GM12878 (cell line): ENCODE measurements around the gene NOTCH1. TPM values are rescaled to one million over a fixed set of nuclear protein-coding genes. Genes with fewer than 3 reads are reported as not detected.

Experiments
- ATAC-seq: fragments of 200-7000 bp; cut with Tn5 transposase; 3 replicates; pipeline ENCODE4 v1.9.1; 2020; ENCODE audit warnings: mild to moderate bottlenecking, moderate library complexity
- BruUV-seq: library from RNA; stranded (reverse); fragments of 400-500 nt; replicated peaks from 2 replicates; lab custom pipeline; 2021; lab: Mats Ljungman, UMichigan
- CTCF ChIA-PET: fragments of 300-600 bp; sonication (Branson Sonifier 250); formaldehyde crosslinking; extraction: SDS; loops from one replicate; lab custom pipeline; 2021; ENCODE audit warnings: inconsistent platforms; lab: Yijun Ruan, JAX
- POLR2A ChIA-PET: fragments of 350-600 bp; formaldehyde crosslinking; extraction: SDS; loops from one replicate; lab custom pipeline; 2021; ENCODE audit warnings: inconsistent platforms; lab: Charles Lee
- RAD21 ChIA-PET: fragments of 300-600 bp; sonication (Branson Sonifier 250); formaldehyde crosslinking; loops from one replicate; lab custom pipeline; 2023; ENCODE audit warnings: antibody characterized with exemption; ENCODE audit not compliant: unreplicated experiment; lab: Charles Lee
- SMC1A ChIA-PET: fragments of 300-600 bp; sonication (Branson Sonifier 250); formaldehyde crosslinking; loops from one replicate; lab custom pipeline; 2023; ENCODE audit not compliant: unreplicated experiment, uncharacterized antibody; lab: Charles Lee
- DNase-seq: peaks from one replicate; pipeline ENCODE4 v3.0.0-alpha.2; 2011; ENCODE audit warnings: low read depth, low spot score
- FAIRE-seq: peaks from 3 replicates; lab custom pipeline; 2011; peaks lifted over from hg19 to GRCh38; lab: Jason Lieb, UNC
- H2AFZ ChIP-seq: 2 replicates; pipeline ENCODE4 v1.6.0; 2011; ENCODE audit warnings: low read depth, low read length, control low read depth; ENCODE audit not compliant: control insufficient read depth
- H3K27ac ChIP-seq: 2 replicates; pipeline ENCODE4 v1.5.1; 2011; ENCODE audit warnings: control low read depth; ENCODE audit not compliant: control insufficient read depth, insufficient read depth
- H3K27me3 ChIP-seq, 2 experiments: replicated peaks in 1 of 2; 2 replicates each; pipeline versions ENCODE4 v1.6.0 to v1.6.1; 2011; ENCODE audit warnings: low read length in 1 of 2; ENCODE audit not compliant: control insufficient read depth in 2 of 2, insufficient read depth in 2 of 2
- H3K36me3 ChIP-seq, 2 experiments: 2 replicates each; pipeline ENCODE4 v1.5.1; 2011; ENCODE audit warnings: low read length in 1 of 2; ENCODE audit not compliant: control insufficient read depth in 2 of 2, insufficient read depth in 2 of 2
- H3K4me1 ChIP-seq: 2 replicates; pipeline ENCODE4 v1.6.1; 2011; ENCODE audit warnings: mild to moderate bottlenecking, low read length, moderate library complexity, mixed read lengths; ENCODE audit not compliant: control insufficient read depth, insufficient read depth
- H3K4me2 ChIP-seq: 2 replicates; pipeline ENCODE4 v1.6.0; 2011; ENCODE audit warnings: control low read depth; ENCODE audit not compliant: control insufficient read depth, insufficient read depth
- H3K4me3 ChIP-seq: fragments of 200-600 bp; sonication (generic); 2 replicates; pipeline ENCODE4 v1.5.1; 2016
- H3K79me2 ChIP-seq: 2 replicates; pipeline ENCODE4 v1.6.0; 2011; ENCODE audit warnings: low read length; ENCODE audit not compliant: control insufficient read depth, insufficient read depth
- H3K9ac ChIP-seq: 2 replicates; pipeline ENCODE4 v1.8.0; 2011; ENCODE audit warnings: low read length, control low read depth, mixed read lengths; ENCODE audit not compliant: control insufficient read depth, insufficient read depth
- H3K9me3 ChIP-seq: replicated peaks from 3 replicates; pipeline ENCODE4 v1.5.1; 2011; ENCODE audit warnings: mild to moderate bottlenecking, low read length; ENCODE audit not compliant: control insufficient read depth, insufficient read depth
- H4K20me1 ChIP-seq: 2 replicates; pipeline ENCODE4 v1.6.0; 2011; ENCODE audit not compliant: control insufficient read depth, insufficient read depth
- BRCA1 ChIP-seq: IDR thresholded peaks from 2 replicates; pipeline ENCODE4 v1.6.1; 2011; ENCODE audit warnings: low read depth, low read length, improper control_type of control experiment
- CBFB ChIP-seq: IDR thresholded peaks from 2 replicates; pipeline ENCODE4 v1.6.1; 2016; ENCODE audit warnings: antibody characterized with exemption, low read depth
- HCFC1 ChIP-seq: fragments of 150-350 bp; IDR thresholded peaks from 2 replicates; pipeline ENCODE4 v1.6.1; 2014; ENCODE audit warnings: low read length
- IRF4 ChIP-seq: IDR thresholded peaks from 2 replicates; pipeline ENCODE4 v1.6.1; 2011; ENCODE audit warnings: low read depth, low read length
- NR2C1 ChIP-seq: fragments of 450-650 bp; IDR thresholded peaks from 2 replicates; pipeline ENCODE4 v1.6.1; 2017; ENCODE audit warnings: antibody characterized with exemption, mild to moderate bottlenecking, moderate library complexity
- RB1 ChIP-seq: fragments of 450-650 bp; formaldehyde crosslinking; IDR thresholded peaks from 2 replicates; pipeline ENCODE4 v1.6.1; 2017; ENCODE audit warnings: mild to moderate bottlenecking, borderline replicate concordance
- RELA ChIP-seq: fragments of 450-650 bp; IDR thresholded peaks from 2 replicates; pipeline ENCODE4 v1.8.0; 2014; ENCODE audit warnings: borderline replicate concordance; ENCODE audit not compliant: partially characterized antibody
- TCF3 ChIP-seq: IDR thresholded peaks from 2 replicates; pipeline ENCODE4 v1.6.1; 2012; ENCODE audit warnings: low read depth, mild to moderate bottlenecking, low read length, borderline replicate concordance; ENCODE audit not compliant: insufficient read depth
- YY1 ChIP-seq: IDR thresholded peaks from 2 replicates; pipeline ENCODE4 v1.6.1; 2011; ENCODE audit warnings: low read depth, mild to moderate bottlenecking, low read length
- ZZZ3 ChIP-seq: IDR thresholded peaks from 2 replicates; pipeline ENCODE4 v1.6.1; 2011; ENCODE audit warnings: low read depth; ENCODE audit not compliant: control insufficient read depth, insufficient read length
- WGBS: methylation state at CpG from one replicate; pipeline ENCODE4 v1.1.6; 2016; ENCODE audit warnings: low lambda C conversion rate; ENCODE audit not compliant: insufficient replicate concordance, insufficient coverage; ENCODE audit errors: missing lambda C conversion rate; 5-methylcytosine and 5-hydroxymethylcytosine counted together
- in situ Hi-C: fragments of 300-500 bp; cut with MboI; formaldehyde crosslinking; loops from 9 replicates; pipeline ENCODE4 v1.14.3; 2018; ENCODE audit warnings: mixed read lengths
- intact Hi-C: fragments of 100-400 bp; cut with micrococcal nuclease; formaldehyde crosslinking; loops from one replicate; pipeline ENCODE4 v1.14.2; 2022; ENCODE audit not compliant: unreplicated experiment
- polyA plus RNA-seq, 11 experiments: library from polyadenylated mRNA; depleted of rRNA in 4 of 11; unstranded in 6 of 11; stranded (reverse) in 5 of 11; fragments of >200 nt; fragmentation: Nextera tagmentation in 4 of 11; fragmentation: Illumina TruSeq in 1 of 11; extraction: Ambion mirVana in 4 of 11; extraction: Trizol in 1 of 11; gene quantifications; 1 replicate in 1 of 11; 2 replicates in 10 of 11; pipeline versions ENCODE4 v1.2.1 to v1.2.3, GENCODE V29; 2011 to 2016; ENCODE audit warnings: inconsistent platforms in 2 of 11, missing spikeins in 2 of 11, low read depth in 1 of 11
- total RNA-seq, 4 experiments: library from RNA; depleted of rRNA in 3 of 4; stranded (reverse); fragments of >200 nt in 3 of 4; fragmentation: Illumina TruSeq in 1 of 4; extraction: Trizol in 1 of 4; gene quantifications; 2 replicates each; pipeline versions ENCODE4 v1.2.1 to v1.2.3, GENCODE V29; 2013 to 2021
- TF ChIP-seq, protein P1 (sequence below): IDR thresholded peaks from 2 replicates; pipeline ENCODE4 v1.6.1; 2012; ENCODE audit warnings: low read depth, low read length, improper control_type of control experiment

Gene NOTCH1
- total and polyA plus RNA-seq, 10 of the 15 experiments (the other 5 are each of a cell fraction or from before 2014, with no cell fraction given), result 0.02 to 40.0 (median 3.7) TPM

DNA sequence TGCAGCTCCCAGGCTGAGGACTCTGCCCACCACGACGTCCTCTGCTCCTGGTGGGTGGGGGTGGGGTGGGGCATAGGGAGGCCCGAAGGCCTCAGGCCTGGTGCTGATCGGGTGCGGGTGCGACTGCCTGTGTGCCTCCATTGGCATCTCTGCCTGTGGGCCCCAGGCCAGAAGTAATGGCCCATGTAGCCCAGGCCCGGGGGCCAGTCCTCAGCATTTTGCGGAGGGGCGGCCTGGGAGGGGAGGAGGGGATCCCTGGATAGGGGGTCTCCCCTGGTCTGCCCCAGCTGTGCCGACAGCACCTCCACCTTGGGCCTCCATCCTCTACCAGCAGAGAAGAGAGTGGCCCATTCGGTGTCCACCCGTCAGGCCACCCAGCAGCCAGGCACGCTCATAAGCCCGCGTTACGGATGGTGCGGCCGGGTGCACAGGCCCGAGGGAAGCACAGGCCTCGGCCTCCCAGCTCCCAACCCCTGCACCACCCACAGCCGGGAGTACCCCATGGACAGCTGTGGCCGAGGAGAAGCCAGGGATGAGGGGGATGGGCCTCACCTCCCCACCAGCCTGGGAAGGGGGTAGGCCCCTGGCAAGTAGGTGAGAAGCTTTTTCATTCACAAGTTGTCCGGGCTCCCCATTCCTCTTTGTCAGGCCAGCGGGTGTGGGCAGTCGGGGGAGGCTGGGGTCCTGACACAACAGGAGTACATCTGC is 1.8 kb upstream of the NOTCH1 start:
- in situ Hi-C loops (no loop called here), intact Hi-C loops (loop anchor here (5.0 kb wide), 1 partner anchor 60 kb away; no protein-coding TSS in a partner anchor)
- 90% methylated on average over 24 of the region's 25 CpGs for WGBS
- ChIA-PET RAD21 (interaction anchor here (1.6 kb wide), 1 partner anchor 17 kb away, joined by 4 read pairs; no protein-coding TSS in a partner anchor), POLR2A (interaction anchor here (1.6 to 2.4 kb wide), 2 partner anchors 9 to 16 kb away, joined by 5 to 8 read pairs; no protein-coding TSS in a partner anchor), CTCF (interaction anchor here (1.4 to 2.4 kb wide), 2 partner anchors 8 to 82 kb away, joined by 7 to 15 read pairs; no protein-coding TSS in a partner anchor), SMC1A (interaction anchor here (2.8 kb wide), 1 partner anchor 15 kb away, joined by 11 read pairs; no protein-coding TSS in a partner anchor)
- DNase-seq (no peak), ATAC-seq (no peak), FAIRE-seq (no peak)
- Histone ChIP-seq H4K20me1 (no peaks in the 10 kb centered on the region; the same call in 1 of the 2 replicates), H3K9me3 (no peaks in the 10 kb centered on the region), H3K27me3 (no peaks in the 10 kb centered on the region), H3K36me3 (peaks cover 0 to 2% of the 10 kb centered on the region in 2 experiments; a peak in 1 of 4 replicates), H3K79me2 (peaks cover 26% of the 10 kb centered on the region), H3K4me2 (no peak overlapping the region), H3K4me3 (no peak overlapping the region), H3K4me1 (peaks cover 50% of the 10 kb centered on the region), H3K27ac (no peak overlapping the region), H3K9ac (no peak overlapping the region), H2AFZ (no peak overlapping the region)
- TF ChIP-seq ZZZ3 (no peak), IRF4 (no peak), NR2C1 (no peak), RB1 (no peak), YY1 (no peak), BRCA1 (no peak), RELA (no peak), HCFC1 (no peak), TCF3 (no peak), CBFB (no peak)
- TF ChIP-seq, protein P1, sequence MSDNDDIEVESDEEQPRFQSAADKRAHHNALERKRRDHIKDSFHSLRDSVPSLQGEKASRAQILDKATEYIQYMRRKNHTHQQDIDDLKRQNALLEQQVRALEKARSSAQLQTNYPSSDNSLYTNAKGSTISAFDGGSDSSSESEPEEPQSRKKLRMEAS, result no peak
- no TSS peak for BruUV-seq
